Right lobe of liver (tissue), 4 donors: ENCODE measurements around the gene GRIA4.

ENCODE experiments used
- CTCF ChIP-seq, 4 donors: fragments of 200-600 bp in 3 of 4; fragments of 450-650 bp in 1 of 4; IDR thresholded peaks; one replicate each; pipeline versions ENCODE4 v1.5.1 to v1.8.0; 2016 to 2022; ENCODE audit warnings: antibody characterized with exemption in 4 of 4, mild to moderate bottlenecking in 2 of 4
- POLR2A ChIP-seq: fragments of 450-650 bp; IDR thresholded peaks from one replicate; pipeline ENCODE4 v1.6.1; 2017; ENCODE audit warnings: antibody characterized with exemption, mild to moderate bottlenecking
- donor health status: DM: no; HTN: no; CAD: no.
- donor health status: DM: no; HTN: no; CAD: no.
- donor health status: DM: no; HTN: yes; CAD: no.

- TF ChIP-seq CTCF (IDR thresholded peaks at IDR 0.05), result no peak
- TF ChIP-seq POLR2A, result no peak
Observed at GRCh38 chr11:105948918-105949590, 339.2 kb downstream of the GRIA4 start.
